GM19240 (cell line): Measurements from ENCODE around the gene TBXAS1.

Experiments used
- DNase-seq: peaks from one replicate; pipeline ENCODE4 v3.0.0; 2011; ENCODE audit warnings: low spot score; ENCODE audit not compliant: insufficient read length

The TBXAS1 gene

GRCh38 chr7:139829025-139829774, at the start of gene TBXAS1:
Gene TBXAS1, plus strand, starts transcription at chr7:139829264. Its CDS starts 127 bp downstream, at chr7:139829391.
- no peak for DNase-seq

- DNase-seq = no peak
Measured at GRCh38 chr7:139782932-139783331, 46.1 kb upstream of the TBXAS1 start.

DNA sequence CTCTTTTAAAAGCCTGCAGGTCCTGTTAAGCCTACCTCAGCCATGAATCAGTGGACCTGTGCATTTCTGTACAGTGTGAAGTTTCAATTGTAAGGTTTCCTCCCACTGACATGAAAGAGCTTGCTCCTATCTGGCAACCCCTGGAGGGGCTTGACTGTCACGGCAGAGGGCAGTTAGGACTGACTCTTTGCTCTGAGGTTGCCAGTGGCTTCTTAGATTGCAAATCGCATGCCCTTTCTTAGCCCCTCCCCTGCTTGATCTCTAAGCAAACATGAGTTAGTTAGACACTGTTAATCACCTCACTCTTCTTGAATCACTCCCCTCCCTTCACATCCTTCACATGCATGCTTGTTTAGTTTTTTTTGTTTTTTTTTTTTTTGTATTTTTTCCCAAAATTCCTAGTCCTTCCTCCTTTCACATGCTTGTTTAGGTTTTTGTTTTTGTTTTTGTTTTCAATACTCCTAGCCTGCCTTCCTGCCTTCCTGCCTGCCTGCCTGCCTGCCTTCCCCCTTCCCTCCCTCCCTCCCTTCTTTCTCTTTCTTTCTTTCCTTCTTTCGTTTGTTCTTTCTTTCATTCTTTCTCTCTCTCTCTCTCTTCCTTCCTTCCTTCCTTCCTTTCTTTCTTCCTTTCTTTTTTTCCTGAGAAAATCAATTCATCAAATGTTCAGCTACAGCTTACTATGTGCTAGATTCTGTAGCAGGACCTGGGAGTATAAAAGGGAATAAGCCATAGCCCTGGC, 45.2 kb upstream of the TBXAS1 start:
- DNase-seq = no peak

DNA sequence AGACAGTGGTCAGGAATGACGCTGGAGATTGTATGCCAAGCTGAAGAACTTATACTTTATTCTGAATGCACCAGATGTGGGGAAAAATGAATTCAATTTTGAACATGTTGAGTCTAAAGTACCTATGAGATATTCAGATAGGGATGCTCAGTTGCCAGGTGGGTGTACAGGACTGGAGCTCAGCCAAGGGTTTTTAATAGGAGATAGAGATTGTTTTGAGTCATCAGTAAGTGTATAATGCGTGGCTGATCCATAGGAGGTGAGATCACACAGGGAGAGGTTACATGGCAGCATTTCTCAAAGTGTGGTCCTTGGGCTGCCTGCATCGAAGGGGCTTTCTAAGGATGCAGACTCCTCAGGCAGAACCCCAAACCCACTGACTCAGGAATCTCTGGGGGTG, 44.4 kb upstream of the TBXAS1 start:
- no peak for DNase-seq

DNA sequence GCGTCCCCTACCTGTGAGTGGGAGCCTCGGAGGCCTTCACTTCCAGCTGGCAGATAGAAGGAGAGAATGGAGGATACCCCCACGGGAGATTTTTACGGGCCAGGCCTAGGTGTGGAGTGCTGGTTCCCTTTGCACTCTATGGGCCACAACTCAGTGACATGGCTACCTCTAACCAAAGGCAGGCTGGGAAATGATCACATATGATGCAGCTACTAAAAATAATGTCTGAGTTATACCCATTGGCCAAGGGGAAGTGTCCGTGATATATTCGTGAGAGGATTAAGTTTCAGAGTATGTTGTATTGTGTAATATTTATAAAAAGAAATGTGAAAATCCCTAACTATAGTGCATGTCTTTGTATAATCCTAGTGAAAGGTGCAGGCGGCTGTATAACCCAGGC, 37.7 kb upstream of the TBXAS1 start:
- no peak for DNase-seq

DNA sequence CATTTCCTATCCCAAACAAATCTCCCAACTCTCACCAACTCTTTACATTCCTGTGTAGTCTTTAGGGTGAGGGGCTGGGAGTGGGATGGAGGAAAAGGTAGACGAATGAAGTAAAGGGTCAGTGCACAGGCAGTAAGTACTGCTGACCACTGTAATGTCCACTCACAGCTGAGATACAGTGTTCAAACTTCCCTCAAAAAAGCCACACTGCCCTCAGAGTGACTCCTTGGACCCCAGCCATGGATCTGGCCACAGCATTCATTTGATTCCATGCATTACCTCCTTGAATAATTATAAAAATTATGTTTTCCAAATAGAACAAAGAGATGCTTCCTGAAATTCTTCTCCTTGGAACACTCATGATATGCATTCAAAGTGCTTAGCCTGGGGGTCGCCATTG, 31.5 kb upstream of the TBXAS1 start:
- no peak for DNase-seq

DNA sequence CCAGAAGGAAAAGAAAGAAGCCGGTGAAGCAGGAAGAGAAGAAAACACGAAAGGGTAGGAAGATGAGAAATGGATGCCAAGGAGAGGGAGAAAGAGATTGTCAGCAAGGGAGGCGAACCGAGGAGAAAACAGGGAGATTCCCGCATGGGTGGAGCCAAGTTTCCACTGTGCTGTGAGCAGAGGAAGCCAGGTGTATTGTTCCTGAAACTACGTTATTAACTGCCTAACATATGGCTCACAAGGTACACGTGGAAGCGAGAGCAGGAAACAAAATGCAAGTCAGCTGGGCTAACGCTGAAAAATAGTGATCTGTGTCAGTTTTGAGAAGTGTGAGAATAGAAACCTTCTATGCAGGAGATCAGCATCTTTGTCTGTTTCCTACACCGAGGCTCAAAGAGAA, 30.8 kb upstream of the TBXAS1 start:
- no peak for DNase-seq

DNA sequence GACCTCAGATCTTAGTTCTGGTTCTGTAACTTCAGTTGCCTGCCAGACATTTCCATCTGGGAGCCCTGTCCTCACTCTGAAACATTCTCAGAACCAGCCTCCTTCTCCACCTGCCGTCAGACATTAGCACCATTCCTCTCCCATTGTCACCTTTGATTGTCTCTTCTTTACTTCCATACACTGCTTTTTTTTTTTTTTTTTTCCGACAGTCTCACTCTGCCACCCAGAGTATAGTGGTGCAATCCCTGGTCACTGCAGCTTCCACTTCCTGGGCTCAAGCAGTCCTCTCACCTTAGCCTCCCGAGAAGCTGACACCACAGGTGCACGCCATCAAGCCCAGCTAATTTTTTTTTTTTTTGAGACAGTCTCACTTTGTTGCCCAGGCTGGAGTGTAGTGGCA, 30.2 kb upstream of the TBXAS1 start:
- DNase-seq = no peak

DNA sequence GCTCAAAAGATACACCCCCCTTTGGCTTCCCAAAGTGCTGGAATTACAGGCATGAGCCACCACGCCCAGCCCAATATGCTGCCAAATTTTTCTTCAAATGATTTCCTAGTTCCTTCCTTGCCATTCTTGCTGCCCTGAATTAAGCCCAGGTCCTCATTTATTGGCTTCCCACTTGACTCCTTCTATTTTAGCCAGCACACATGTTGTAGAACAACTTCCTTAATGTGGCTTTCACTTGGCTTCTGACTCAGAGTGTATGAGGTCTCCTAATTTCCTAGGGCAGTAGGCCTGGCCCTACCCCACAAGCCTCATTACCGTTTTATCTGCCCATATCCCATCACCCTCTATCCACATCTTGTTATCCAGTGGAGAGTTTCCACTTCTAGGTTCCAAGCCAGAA, 29.5 kb upstream of the TBXAS1 start:
- no peak for DNase-seq

DNA sequence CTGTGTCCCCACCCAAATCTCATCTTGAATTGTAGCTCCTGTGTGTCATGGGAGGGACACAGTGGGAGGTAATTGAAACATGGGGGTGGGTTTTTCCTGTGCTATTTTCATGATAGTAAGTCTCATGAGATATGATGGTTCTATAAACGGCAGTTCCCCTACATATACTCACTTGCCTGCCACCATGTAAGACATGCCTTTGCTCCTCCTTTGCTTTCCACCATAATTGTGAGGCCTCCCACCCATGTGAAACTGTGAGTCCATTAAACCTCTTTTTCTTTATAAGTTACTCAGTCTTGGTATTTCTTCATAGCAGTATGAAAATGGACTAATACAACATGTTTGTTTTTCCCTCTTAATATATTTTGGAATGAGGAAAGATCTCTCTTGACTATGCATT, 24.5 kb upstream of the TBXAS1 start:
- DNase-seq = no peak

DNA sequence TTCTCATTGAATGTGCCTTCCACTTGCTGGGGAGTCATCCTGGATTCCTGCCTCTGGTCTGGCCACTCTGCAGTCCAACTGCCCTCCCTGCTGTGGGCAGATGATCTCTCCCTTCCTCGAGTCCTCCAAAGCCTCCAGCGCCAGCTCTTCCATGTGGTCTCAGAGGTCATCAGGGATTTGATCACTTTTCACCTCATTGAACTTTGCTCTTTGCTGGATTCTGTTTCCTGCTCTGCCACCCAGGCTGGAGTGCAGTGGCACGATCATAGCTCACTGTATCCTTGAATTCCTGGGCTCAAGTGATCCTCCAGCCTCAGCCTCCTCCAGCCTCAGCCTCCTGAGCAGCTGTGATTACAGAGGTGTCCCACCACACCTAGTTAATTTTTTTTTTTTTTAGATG, 22.1 kb upstream of the TBXAS1 start:
- DNase-seq = no peak

DNA sequence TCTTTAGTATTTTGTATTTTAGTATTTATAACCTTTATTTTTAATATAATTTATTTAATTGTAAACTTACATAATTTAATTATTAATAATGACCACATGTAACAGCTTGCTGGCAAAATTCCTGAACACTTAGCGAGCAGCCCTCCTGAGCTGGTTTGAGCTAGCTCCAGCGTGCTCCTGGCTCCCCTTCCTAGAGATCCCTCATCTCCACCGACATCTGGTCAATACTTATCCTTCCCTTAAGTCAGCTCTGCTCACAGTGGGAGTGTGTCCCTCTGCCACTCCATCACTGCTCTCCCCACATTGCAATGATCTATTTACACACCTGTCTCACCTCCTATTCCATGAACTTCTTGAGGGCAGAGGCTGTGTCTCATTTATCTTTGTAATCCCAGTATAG, 20.6 kb upstream of the TBXAS1 start:
- no peak for DNase-seq

DNA sequence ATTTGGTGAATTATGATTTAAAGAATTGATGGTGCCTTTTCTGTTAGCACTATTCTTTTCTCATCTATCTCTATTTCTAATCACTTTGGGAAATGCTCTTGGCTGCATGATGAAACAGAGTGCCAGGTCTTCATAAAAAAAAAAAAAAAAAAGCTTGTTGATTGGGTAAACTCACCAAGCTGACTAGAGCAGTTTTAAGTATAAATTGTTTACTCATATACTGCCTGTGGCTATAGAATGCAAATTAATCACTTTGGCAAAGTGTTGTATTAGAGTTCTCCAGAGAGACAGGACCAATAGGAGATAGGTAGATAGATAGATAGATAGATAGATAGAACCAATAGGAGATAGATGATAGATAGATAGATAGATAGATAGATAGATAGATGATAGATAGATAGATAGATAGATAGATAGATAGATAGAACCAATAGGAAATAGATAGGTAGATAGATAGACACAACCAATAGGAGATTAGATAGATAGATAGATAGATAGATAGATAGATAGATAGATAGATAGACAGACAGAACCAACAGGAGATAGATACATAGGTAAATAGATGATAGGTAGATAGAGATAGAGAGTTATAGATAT, 20.1 kb upstream of the TBXAS1 start:
- no peak for DNase-seq

DNA sequence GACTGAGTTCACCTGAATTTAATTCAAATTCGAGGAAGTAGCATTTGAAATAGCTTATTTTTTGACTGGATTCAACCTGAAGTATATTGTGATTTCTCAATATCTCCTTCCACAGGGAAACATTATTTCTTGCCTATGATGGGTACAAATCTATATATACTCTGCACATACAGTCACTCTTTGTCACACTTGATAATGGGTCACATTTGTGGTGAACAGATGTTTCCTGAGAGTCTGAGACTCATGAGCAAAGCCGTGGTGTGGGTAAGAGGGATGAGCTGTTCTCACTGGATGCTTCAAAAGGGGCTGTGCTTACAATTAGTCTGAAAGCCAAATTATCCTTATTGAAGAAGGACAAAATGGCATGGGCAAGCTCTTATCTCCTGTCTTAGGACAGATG, 18.0 kb upstream of the TBXAS1 start:
- no peak for DNase-seq

- no peak for DNase-seq
Measured at GRCh38 chr7:139813151-139813550, 15.9 kb upstream of the TBXAS1 start.

- no peak for DNase-seq
Measured at GRCh38 chr7:139813689-139814088, 15.4 kb upstream of the TBXAS1 start.

DNA sequence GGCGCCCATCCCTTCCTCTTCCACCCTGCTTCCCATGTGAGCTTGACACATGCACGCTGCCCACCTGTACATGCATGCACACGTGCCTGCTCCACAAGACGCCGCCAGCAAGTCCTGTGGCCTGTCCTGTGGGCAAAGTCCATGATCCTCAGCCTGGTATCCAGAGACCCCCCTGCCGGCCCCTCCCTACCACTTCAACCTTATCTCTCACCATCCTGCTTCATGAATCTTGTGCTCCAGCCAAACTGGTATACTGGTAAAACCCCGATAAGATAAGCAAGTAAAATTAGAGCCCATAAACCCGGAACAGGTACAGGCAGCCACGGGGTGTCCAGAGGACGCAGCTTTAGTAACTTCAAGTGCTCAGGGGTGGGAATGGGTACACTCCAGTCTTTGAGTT, 11.8 kb upstream of the TBXAS1 start:
- no peak for DNase-seq

DNA sequence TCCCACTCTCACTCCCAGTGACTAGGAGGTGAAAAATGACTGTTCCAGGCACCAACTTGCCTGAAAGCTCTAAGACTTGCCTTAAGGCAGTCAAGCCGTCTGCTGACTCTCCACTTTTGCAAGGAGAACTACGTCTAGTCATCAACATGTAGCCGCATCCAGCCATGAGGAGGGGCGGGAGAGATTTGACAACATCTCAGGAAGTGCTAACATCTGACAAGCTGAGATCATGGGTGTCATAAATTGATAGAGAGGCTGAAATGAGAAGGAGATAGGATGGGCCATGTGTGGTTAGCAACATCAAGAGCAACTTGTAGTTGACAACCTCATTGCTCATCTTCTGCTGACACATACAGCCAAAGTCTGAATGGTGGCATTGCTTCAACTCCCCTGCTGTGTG, 9.0 kb upstream of the TBXAS1 start:
- no peak for DNase-seq

- DNase-seq = no peak
Measured at GRCh38 chr7:139821349-139822105, 7.5 kb upstream of the TBXAS1 start.

DNA sequence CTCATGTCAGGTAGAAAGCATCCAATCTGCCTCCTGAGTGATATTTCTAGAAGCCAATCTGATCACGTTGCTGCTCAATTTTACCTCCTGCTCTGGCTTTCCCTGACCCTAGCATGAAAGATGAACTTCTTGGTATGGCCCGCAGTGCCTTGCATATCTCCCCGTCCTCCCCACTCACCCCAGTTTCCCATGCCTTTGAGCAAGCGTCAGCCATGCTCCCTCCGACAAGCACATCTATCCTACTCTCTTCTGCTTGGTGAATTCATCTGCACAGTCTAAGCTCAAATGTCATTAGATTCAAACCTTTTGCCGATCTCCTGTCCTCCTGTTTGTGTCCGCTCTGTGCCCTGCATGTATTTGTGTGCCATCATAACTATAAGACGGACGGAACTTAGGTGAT, 6.2 kb upstream of the TBXAS1 start:
- DNase-seq = no peak

DNA sequence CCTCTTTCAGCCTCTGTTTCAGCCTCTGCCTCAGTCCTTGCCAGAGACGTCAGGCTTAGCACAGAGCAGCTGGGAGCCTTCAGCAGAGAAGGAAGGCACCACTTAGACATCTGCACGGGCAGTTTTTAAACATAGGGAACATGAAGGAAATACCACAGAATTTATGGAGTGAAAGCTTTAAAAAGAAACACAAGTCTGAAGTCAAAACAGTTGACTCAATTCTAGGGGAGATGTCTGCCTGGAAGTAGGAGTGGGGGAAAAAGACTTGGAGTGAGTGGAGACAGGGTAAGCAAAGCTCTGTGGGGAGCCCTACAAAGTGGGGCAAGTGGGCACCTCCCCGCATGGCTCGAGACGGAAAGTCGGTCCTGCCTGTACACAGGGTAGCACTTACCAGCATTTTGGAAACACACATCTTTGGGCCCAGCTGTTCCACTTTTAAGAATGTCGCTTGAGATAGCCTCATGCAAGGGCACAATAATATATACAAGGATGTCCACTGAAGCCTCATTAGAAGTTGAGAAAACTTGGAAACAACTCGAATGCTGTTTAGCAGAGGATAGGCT, 5.0 kb upstream of the TBXAS1 start:
- DNase-seq = no peak
